GM10266 (cell line): Measurements from ENCODE around the gene GTPBP10.

Source experiments
- DNase-seq: peaks from one replicate; pipeline ENCODE4 v3.0.0; 2012; ENCODE audit errors: extremely low spot score
- CTCF ChIP-seq: IDR thresholded peaks from 2 replicates; pipeline ENCODE4 v1.5.1; 2012; ENCODE audit warnings: mild to moderate bottlenecking, low read depth; ENCODE audit not compliant: control insufficient read depth, insufficient read depth; ENCODE audit errors: missing control alignments

GTPBP10 gene

GRCh38 chr7:90402785-90403173 lies 56.3 kb downstream of the GTPBP10 start:
- DNase-seq: no peak
- no peak for TF ChIP-seq CTCF

DNA sequence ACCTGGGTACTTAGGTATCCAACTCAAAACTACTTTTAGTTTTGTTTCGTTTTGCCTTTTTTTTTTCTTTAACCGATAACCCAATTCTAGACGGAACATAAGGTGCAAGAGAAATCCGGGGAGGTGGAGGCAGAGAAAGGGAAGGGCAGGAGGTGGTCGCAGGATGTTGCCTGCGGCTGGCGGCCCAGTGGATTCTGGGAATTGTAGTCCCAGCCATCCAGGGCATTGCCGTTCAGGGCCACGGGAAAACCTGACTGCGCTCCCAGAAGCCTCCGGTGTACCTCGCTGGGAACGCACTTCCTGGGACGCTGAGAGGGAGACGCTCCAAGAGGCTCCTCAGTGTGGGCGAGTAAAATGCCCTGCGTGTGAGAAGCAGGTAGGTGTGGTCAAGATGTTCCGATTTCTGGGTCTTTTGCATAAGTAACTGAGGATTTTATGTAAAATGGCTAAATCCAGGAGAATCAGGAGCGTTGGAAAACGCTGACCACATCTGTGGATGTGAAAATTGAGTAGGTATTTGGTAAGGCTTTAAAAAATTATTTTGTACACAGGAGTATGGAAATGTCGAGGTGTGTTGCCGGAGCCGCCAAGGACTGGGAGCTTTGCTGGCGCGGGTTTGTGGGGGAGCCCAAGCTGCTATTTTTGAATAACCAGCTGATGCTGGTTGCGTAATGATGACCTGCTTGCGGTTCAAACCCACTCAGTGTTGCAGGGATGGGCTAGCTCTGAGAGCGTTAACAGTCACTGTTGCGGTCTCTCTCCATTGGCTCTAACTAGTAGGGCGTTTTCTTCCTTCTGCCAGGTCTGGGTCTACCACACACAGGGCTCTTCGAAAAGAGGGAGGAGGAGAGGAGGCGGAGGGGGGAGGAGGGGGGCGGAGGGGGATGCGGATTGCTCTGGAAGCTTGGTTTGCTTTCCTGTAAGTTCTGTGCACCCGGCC lies 56.9 kb downstream of the GTPBP10 start, which contains the start of gene CLDN12:
Gene CLDN12 (plus strand): TSS at position 288 of the 940 bp plus-strand sequence. CDS start 9,216 bp downstream, outside the sequence.
- TF ChIP-seq CTCF: no peak
- DNase-seq: peak; percentile 78

GRCh38 chr7:90404777-90405176 lies 58.3 kb downstream of the GTPBP10 start:
- TF ChIP-seq CTCF: no peak
- DNase-seq: no peak

- no peak for DNase-seq
- no peak for TF ChIP-seq CTCF
Observed at GRCh38 chr7:90407484-90407821, 60.9 kb downstream of the GTPBP10 start.

GRCh38 chr7:90408142-90408541 lies 61.6 kb downstream of the GTPBP10 start:
- no peak for DNase-seq
- no peak for TF ChIP-seq CTCF

GRCh38 chr7:90409667-90410066 lies 63.2 kb downstream of the GTPBP10 start:
- no peak for TF ChIP-seq CTCF
- DNase-seq: no peak

- TF ChIP-seq CTCF: no peak
- no peak for DNase-seq
Observed at GRCh38 chr7:90411510-90411909, 65.0 kb downstream of the GTPBP10 start.
